Inflammatory macrophage (primary cell): Measurements from ENCODE around the gene CTRB2.
"Not testable (repeated sequence)": the region's sequence is repeated elsewhere in the genome, so short reads cannot be mapped to it uniquely, and the experiment has no call there.

ENCODE experiments used
- DNase-seq, 2 donors: peaks; one replicate each; pipeline ENCODE4 v3.0.0-alpha.2; 2020 to 2022

CTRB2 gene

DNA sequence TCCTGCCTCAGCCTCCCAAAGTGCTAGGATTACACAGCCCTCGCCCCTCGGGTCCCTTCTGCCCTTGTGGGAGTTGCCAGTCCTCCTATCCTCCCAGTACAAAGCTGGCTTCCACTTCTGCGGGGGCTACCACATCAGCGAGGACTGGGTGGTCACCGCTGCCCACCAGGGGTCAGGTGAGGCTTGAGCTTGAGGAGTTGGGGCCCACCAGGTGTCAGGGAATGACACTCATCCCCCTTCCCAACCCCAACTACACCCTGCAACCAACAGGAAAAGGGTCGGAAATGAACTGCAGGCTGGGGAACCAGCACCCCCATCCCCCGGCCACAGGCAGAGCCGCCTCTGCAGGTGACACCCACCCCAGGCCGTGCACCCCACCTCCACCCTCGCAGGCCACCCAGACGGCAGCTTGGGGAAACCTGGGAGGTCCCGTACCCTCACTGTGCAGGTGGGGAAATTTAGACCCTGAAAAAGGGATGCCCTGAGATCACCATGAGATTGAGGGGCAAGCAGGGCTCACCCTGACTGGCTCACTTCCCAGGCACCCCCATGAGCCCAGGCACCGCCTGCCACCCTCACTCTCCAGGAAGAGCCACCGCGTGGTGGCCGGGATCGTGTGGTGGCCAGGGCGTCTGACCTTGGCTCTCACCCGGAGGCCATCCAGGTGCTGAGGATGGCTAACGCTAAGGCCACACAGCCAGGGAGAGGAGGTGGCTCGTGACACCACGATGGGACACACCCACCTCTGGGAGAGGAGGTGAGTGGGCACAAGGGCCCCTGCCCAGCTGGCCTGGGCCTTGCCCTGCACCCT lies 19.8 kb upstream of the CTRB2 start:
- DNase-seq = no peak

DNA sequence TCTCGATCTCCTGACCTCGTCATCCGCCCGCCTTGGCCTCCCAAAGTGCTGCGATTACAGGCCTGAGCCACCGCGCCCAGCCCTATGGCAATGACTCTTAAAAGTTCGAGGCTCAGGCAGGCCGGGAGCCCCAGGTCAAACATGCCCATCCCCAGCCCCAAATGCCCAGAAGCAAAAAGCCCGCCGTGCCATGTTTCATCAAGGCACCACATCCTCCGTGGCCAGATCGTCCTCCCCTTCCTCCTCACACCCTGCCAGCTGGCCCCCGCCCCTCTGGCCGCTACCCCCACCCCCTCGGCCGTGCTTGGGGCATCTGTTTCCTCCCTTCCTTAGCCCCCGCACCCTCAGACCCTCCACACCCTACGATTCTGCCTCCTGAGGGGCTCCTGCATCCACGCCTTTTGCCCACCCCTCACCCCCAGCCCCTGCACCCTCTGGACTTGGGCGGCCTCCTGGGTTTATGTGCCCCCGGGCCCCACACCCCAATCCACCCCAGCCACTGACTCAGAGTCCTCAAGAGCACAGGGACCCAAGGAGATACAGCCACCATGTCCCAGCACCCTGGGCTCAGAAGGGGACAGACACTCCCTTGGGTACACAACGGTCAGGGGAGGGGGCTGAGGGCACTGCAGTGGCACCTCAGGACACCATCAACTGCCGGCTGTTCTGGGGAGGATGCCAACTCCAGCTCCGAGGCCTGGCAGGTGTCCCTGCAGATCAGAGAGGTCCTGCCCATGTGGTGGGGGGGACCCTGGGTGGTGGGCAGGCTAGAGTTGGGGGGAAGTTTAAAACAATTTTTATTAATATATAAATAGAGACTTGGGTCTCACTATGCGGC lies 18.9 kb upstream of the CTRB2 start:
- DNase-seq = no peak

DNA sequence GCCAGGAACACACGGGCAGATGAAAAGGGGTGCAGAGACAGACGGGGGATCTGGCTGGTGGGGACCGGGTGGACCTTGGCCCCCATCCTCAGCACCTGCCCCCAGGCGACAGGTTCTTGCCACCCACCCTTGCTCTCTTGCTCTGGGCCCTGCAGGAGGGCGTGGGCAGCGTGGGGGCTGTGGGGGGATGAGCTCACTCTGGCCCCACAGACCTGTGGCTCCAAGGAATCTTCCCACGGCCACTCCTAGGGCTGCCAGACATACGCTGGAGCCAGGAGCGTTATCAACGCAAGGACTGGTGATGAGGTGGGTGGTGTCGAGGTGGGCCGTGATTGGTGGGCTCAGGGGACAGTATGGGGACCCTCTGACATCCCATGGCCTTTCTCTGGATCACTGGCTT lies 18.1 kb upstream of the CTRB2 start:
- no peak for DNase-seq

DNA sequence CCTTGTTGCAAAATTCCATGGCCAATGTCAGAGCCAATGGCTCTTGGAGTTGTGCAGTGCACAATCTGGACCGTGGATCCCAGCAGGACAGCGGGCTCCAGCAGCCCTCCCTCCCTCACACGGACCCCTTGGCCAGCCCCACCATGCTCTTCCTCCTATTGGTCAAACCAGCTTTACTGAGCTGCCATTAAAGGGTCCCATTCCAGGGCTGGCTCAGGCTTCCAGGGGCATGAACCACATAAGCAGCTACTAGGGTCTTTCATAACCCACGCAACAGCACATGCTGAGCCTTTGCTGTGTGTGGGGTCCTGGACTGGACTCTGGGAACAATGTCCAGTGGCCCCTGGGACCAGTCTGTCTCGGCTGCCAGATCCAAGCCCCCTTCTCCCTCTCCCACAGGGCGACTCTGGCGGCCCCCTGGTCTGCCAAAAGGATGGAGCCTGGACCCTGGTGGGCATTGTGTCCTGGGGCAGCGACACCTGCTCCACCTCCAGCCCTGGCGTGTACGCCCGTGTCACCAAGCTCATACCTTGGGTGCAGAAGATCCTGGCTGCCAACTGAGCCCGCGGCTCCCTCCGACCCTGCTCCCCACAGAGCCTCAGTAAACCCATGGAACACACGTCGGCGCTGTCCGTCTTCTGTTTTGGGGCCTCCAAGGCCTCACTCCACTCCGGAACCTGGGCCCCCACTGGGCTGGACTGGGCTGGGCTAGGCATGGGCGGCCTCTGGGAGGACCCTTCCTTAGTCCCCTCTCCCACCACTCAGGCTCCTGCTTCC lies 17.5 kb upstream of the CTRB2 start:
- no peak for DNase-seq

DNA sequence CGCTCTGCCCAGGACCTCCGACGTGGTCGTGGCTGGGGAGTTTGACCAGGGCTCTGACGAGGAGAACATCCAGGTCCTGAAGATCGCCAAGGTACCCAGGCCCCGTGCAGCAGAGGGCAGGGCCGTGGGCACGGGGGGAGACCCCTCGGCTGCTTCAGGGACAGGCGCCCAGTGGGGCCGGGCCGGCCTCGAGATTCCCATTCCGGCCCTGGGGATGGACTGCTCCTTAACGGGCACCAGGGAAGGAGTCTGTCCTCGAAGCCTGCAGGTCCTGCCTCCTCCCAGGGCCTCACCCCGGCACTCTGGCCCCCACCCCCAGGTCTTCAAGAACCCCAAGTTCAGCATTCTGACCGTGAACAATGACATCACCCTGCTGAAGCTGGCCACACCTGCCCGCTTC lies 16.2 kb upstream of the CTRB2 start:
- not testable (repeated sequence) for DNase-seq

DNA sequence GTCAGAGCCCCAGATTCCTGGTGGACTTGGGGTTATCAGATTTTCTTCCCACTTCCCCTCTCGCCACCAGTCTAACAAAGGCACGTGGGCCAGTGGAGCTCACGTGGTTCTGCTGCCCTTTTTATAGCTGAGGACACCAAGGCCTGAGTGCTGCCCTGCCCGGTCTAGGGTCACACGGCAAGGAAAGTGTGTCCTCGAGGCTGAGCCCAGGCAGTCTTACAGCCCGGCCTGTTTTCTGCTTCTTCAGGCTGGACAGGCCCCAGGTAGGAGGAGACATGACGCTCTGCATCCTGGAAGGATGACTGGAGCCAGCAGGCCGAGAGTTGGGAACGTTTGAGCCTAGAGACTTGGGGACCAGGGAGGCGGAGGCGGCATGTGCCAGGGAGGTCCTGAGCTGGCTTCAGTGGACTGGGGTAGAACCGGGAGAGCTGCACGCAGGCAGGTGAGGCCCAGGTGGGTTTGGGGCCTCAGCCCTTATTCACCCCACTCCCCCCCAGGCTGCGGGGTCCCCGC lies 15.4 kb upstream of the CTRB2 start:
- peak; percentile 58 to 72 for DNase-seq

DNA sequence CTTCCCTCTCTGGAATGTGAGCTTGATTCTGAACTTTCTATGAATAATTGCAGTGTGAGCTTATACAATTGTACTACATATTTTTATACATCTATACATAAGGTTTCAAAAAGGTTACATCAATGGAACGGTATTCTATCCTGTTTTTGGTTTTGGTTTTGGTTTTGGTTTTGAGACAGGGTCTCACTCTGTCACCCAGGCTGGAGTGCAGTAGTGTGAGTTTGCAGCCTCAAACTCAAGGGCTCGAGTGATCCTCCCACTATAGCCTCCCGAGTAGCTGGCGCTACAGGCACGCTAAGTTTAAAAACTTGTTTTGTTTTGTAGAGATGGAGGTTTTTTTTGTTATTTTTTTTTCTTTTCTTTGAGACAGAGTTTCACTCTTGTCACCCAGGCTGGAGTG lies 12.9 kb upstream of the CTRB2 start:
- no peak for DNase-seq

DNA sequence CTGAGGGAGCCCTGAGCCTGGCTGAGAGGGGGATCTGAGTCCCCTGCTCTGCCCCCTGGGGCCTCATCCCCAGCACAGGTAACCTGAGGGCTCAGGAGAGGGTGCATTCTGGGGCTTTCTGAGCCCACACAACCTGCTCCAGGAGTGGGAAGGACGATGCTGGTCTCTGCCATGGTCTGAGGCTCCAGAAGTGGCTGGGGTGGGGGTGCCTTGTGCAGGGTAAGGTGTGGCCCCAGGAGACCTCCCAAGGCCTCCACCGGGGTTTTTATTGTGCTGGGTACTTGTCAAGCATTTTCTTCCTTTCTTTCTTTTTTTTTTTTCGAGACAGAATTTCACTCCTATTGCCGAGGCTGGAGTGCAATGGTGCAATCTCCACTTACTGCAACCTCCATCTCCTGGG lies 12.1 kb upstream of the CTRB2 start:
- no peak for DNase-seq

DNA sequence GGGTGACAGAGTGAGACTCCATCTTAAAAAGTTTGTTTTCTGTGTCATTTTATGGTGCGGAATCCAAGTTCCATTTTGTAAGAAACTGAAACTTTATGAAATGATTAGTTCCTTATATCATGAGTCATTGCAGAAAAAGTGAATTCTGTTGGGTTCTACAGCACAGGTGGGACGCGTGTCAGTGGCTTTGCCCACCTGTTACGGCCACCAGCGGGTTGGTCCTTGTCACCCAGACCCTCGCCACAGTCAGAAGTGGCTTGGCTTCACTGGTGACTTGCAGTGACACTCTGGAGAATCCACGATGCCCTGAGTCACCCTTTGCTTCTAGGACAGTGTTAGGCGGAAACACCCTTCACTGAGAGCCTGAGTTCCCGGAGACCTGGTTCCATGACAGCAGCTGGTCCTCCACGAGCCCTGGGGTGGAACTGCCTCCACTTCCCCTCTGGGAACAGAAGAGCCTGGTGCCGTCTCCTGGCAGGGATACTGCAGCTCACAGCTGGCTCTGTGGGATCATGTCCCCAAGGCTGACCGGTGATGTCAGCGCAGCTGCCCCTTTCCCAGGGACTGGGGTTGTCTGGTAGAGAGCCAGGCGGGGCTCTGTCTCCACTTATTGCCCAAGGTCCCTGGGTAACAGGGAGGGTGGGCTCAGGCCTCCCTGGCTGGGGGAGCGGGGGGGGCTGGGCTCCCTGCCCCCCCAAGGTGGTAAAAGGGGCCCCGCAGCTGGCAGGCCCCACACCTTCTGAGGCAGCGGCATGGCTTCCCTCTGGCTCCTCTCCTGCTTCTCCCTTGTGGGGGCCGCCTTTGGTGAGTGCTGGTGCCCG lies 11.5 kb upstream of the CTRB2 start, which contains the start of gene CTRB1:
CTRB1 (plus strand) TSS at position 733 of the 821 bp plus-strand sequence; CDS start at position 753, 20 bp downstream.
- no peak for DNase-seq

DNA sequence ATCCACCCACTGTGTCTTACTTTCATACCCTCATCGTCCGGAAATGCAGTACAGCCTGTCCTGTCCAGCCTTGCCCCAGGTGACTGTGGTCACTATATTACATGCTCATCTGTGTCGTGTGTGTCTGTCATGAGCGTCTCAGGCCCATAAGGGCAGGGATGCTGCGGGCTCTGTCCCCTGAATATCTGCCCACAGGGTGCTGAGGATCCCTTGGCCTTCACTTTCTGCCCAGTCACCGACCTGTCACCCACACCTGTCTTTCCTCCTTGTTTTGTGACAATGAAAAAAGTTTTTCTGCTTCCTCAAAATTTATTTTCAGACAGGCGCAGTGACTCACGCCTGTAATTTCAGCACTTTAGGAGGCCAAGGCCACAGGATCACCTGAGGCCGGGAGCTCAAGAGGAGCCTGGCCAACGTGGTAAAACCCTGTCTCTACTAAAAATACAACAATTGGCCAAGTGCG lies 10.5 kb upstream of the CTRB2 start:
- DNase-seq = no peak

DNA sequence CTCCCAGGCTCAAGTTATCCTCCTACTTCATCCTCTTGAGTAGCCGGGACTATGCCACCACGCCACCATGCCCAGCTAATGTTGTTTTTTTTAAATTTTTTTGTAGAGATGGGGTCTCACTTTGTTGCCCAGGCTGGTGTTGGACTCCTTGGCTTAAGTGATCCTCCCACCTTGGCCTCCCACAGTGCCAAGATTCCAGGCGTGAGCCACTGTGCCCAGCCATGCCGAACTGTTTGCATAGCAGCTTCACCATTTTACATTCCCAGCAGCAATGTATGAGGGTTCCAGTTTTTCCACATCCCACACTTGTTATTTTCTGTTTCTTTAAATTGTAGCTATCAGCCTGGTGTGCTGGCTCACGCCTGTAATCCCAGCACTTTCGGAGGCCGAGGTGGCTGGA lies 9.6 kb upstream of the CTRB2 start:
- no peak for DNase-seq

DNA sequence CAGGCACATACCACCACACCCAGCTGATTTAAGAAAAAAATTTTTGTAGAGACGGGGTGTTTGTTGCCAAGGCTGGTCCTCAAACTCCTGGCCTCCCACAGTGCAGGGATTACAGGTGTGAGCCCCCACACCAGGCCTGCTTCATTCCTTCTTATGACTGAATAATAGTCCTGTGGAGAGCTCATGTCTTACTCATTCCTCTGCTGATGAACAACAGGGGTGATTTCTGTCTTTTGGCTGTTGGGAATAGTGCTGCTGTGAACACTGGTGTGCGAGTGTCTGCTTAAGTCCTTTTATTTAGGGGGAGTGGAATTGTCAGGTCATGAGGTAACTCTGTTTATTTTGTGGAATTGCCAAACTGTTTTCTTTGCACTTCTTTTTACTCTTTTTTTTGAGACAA lies 9.2 kb upstream of the CTRB2 start:
- DNase-seq = no peak

DNA sequence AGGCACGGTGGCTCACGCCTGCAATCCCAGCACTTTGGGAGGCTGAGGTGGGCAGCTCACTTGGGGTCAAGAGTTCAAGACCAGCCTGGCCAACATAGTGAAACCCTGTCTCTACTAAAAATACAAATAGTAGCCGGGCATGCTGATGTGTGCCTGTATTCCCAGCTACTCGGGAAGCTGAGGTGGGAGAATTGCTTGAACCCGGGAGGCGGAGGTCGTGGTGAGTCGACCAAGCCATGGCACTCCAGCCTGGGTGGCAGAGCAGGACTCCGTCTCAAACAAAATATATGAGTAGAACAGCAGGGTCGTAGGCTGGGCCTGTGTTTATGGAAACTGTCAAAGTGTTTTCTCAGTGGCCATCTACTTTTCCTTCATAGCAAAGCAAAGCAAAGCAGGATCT lies 4.3 kb upstream of the CTRB2 start:
- DNase-seq = not testable (repeated sequence)

DNA sequence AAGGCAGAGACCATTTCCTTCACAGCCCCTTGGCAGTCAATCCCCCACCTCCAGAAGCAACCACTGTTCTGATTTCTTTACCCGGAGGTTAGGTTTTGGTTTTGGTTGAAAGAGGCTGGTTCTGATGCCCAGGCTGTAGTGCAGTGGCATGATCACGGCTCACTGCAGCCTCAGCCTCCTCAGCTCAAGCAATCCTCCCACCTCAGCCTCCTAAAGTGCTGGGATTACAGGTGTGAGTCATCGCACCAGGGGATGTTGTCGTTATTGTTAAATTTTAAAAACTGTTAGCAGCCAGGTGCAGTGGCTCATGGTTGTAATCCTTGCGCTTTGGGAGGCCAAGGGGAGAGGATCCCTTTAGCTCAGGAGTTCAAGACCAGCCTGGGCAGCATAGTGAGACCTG lies 3.0 kb upstream of the CTRB2 start:
- DNase-seq = no peak

DNA sequence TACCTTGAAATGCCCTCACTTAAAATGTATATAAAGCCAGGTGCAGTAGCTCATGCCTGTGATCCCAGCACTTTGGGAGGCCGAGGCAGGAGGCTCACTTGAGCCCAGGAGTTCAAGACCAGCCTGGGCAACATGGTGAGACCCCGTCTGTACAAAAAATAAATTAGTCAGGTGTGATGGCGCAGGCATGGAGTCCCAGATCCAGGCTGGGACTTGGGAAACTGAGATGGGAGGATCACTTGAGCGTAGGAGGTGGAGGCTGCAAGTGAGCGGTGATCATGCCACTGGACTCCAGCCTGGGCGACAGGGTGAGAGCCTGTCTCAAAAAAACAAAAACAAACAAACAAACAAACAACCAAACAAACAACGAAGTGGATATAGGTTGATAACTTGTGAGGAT lies 2.6 kb upstream of the CTRB2 start:
- DNase-seq = not testable (repeated sequence)

DNA sequence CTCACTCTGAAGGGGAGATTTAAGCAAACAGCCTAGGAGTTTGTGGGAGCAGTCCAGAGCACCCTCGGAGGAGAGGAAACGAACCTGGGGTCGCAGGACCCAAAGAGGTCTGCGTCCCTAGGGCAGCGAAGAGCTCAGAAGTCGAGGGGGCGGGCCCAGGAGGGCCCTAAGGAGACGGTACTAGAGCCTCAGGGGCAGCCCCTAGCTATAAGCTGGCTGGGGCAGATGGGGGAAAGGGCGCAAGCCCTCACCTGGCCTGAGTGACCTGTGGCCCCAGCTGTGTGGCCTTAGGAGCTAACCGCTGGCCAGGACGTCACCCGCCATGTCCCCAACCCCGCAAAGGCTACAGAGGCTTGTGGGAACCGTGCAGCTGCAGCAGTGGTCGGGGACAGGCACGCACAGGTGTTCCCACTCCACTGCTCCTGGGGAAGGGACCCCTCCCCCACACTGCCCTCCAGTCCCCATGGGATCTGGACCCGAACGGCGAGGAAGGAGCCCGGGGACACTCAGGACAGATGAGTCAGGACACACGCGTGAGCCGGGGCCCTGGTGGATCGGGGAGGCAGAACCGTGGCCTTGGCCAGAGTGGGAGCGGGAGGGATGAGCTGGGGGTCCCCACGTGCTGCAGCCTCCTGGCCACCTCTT lies 2.0 kb upstream of the CTRB2 start:
- DNase-seq = no peak

DNA sequence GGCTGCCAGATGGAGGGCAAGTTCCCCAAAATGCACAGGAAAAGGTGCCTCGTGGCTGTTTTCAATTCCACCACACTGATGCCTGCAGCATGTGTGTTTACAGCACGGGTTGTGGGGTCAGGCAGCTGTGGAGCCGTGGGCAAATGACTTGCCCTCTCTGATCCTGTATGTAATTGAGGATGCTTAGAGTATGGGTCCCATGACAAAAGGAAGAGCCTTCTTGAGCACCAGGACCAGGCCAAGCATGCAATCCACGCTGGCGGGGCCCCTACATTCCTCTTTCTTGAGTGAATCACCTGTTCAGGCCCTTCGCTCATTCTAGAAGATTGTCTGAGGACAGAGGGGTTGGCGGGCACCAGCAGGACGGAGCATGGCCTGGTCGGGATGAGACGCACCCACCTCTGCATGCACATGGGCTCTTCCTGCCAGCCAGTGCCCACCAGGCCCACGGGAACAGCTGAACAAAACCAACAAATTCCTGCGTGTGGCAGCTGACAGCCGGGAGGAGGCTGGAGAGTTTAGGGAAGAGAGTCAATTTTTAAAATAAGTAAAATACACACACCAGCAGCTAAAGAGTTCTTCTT lies 1.4 kb upstream of the CTRB2 start:
- DNase-seq = no peak

DNA sequence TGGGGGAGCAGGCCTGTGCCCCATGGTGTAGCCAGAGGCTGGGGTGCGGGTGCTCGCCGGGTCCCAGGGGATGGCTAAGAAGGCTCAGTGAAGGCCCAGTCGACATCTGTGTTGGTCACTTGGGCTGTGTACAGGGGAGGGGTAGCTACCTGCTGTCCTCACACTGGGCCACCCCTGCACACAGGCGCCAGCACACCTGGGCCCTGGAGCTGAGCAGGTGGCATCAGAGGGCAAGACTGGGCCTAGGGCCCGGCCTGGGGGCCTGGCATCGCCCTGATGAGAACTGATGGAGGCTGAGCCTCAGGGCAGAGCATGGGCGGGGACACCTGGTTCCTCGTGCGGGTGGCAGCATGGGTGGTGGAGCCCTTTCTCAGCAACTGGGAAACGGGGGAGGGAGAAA lies 870 bp upstream of the CTRB2 start:
- no peak for DNase-seq

DNA sequence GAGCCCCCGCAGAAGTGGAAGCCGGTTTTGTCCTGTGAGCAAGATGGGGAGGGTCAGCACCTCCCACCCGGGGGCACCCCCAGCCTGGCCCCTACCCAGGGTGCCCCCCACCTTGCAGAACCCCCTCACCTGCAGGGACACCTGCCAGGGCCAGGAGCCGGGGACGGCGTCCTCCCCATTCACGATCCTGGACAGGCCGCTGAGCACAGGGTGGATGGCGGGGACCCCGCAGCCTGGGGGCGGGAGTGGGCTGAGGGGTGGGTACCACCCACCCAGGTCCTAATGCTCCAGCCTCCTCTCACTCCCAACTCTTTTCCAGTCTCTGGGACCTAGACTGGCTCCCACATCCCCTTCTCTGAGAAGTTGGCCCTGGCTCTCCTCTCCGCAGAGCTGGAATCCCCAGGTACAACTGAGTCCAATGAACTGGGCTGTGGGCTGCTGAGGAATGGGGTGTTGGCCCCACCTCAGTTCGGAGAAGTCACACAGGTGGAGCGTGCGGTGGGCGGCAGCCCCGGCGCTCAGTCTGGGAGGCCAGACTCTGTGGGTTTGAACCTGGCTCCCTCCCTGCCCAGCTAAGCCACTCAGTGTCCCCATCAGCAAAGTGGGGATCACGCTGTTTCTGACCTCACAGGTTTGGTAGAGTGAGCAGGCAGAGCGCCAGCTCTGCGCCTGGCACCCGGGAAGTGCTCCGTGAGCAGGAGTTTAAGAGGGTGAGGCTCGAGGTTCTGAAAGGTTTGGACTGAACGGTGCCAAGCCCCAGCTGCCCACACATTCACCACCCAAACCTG lies 806 bp downstream of the CTRB2 start:
- not testable (repeated sequence) for DNase-seq

DNA sequence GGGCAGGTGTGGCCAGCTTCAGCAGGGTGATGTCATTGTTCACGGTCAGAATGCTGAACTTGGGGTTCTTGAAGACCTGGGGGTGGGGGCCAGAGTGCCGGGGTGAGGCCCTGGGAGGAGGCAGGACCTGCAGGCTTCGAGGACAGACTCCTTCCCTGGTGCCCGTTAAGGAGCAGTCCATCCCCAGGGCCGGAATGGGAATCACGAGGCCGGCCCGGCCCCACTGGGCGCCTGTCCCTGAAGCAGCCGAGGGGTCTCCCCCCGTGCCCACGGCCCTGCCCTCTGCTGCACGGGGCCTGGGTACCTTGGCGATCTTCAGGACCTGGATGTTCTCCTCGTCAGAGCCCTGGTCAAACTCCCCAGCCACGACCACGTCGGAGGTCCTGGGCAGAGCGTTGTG lies 1.5 kb downstream of the CTRB2 start:
- DNase-seq = not testable (repeated sequence)
